GM12891 (cell line): Measurements from ENCODE around the gene GMDS.

Experiments
- POLR2A ChIP-seq: IDR thresholded peaks from 2 replicates; pipeline ENCODE4 v1.6.1; 2011; ENCODE audit warnings: low read depth, low read length, control low read depth
- POLR2AphosphoS5 ChIP-seq: IDR thresholded peaks from 2 replicates; pipeline ENCODE4 v1.6.1; 2011; ENCODE audit warnings: low read depth, low read length, control low read depth
- SPI1 ChIP-seq: IDR thresholded peaks from 2 replicates; pipeline ENCODE4 v1.6.1; 2011; ENCODE audit warnings: low read depth, low read length, control low read depth
- TAF1 ChIP-seq: IDR thresholded peaks from 2 replicates; pipeline ENCODE4 v1.6.1; 2011; ENCODE audit warnings: low read depth, low read length, control low read depth

DNA sequence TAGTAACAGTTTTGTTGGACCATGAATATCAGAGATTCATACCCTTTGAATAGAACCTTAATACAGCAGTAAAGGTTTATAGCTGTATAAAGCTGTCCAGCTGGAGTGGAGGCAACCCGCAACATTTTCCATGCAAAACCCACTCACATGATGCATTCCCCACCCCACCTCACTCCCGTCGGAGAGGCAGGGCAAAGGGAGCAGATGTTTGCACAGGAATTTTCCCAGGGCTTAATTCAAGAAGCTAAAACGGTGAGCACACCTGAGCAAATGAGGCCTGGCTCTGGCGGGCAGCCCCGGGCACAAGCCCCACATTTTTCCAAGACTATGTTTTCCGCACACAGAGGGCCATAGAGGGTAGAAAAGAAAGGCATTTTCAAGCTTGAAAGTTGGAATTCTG, 444.0 kb downstream of the GMDS start:
- TF ChIP-seq POLR2A = no peak
- no peak for TF ChIP-seq TAF1
- TF ChIP-seq SPI1 = no peak
- TF ChIP-seq POLR2AphosphoS5 = no peak
